Esophagus muscularis mucosa (tissue), 4 donors: ENCODE measurements around the gene NAPG.

Experiments used
- CTCF ChIP-seq, 3 experiments: fragments of 200-600 bp in 2 of 3; fragments of 450-650 bp in 1 of 3; sonication (generic) in 2 of 3; IDR thresholded peaks; one replicate each; pipeline ENCODE4 v1.5.1; 2017 to 2019; ENCODE audit warnings: antibody characterized with exemption in 3 of 3, mild to moderate bottlenecking in 2 of 3, moderate library complexity in 1 of 3
- EP300 ChIP-seq: sonication (generic); formaldehyde crosslinking; IDR thresholded peaks from one replicate; pipeline ENCODE4 v1.6.1; 2017; ENCODE audit warnings: antibody characterized with exemption
- POLR2A ChIP-seq: fragments of 450-650 bp; IDR thresholded peaks from one replicate; pipeline ENCODE4 v1.6.1; 2017; ENCODE audit warnings: antibody characterized with exemption, moderate library complexity, mild to moderate bottlenecking, low read depth

- TF ChIP-seq EP300 = no peak
- TF ChIP-seq CTCF (IDR thresholded peaks at IDR 0.05) = no peak
- no peak for TF ChIP-seq POLR2A
Observed at GRCh38 chr18:10566390-10566789, 40.6 kb downstream of the NAPG start.
